EL (cell line): Measurements from ENCODE around the gene TOMM40L.
A peak's percentile ranks its signal among the peaks of the same experiment; 100 is the strongest.

ENCODE experiments used
- DNase-seq: peaks from one replicate; pipeline ENCODE4 v3.0.0-alpha.2; 2016

Gene TOMM40L

DNA sequence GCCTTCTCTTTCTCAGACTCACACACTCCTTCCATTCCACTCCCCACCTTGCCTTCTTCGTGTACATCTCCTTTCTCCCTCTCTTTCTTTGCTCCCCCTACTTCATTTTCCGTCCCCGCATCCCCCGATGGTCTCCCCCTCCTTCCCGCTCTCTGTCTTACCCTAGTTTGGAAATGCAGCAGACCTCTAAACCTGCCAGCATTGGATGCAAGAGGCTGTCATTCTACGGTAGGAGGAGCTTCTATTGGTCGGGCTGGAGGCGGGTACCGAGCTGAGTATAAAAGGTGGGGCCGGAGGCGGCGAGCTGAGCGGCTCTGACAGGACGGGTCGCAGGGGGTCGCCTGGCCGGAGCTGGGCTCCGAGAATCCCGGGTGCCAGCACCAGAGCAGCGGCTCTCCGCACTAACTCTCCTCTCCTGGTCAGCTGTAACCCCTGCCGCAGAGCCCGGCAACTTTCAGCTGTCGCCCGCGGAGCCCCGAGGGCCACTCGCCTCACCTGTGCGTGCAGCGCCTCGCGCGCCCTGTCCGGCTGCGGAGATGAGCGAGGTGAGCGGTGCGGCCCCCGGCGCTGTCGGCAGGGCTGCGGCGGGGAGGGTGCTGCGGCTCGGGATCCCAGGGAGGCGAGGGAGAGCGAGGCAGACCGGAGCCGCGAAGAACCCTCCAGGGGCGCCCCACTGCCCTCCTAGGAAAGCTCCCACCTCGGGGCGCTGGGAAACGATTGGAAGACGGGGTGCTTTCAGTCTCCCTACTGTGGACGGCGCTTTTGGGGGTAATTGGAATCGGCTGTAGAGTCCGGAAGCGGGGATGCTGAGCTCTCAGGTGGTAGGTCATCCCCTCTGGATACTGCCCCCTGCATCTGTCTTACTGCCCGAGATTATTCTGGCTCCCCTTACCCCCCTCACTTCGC, 32.8 kb downstream of the TOMM40L start, which contains the start of gene PCP4L1:
Gene PCP4L1, plus strand, starts transcription at position 307 of the 906 bp plus-strand sequence. Its CDS starts 230 bp downstream, at position 537.
- DNase-seq: peak; percentile 68

GRCh38 chr1:161259345-161259702, 33.5 kb downstream of the TOMM40L start:
- no peak for DNase-seq

DNA sequence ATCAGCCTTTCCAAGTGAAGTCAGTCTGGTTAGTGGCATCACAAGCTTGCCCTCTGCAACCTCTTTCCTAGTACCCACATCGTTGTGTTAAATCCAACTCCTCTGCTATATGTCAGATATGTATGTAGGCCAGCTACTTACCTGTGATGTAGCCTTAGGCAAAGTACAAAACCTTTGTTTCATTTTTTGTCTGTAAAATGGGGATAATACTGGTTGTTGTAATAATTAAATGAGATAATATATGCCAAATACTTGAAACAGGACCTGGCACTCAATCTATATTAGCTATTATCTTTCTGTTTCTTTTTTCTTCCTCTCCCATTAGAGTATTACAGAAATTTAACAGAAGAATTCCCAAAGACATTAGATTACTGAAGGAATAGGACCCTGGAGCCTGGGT, 33.9 kb downstream of the TOMM40L start:
- no peak for DNase-seq

- no peak for DNase-seq
Observed at GRCh38 chr1:161260376-161261260, 34.8 kb downstream of the TOMM40L start.

GRCh38 chr1:161261261-161262235, 35.7 kb downstream of the TOMM40L start:
- DNase-seq: no peak

GRCh38 chr1:161265305-161265704, 39.4 kb downstream of the TOMM40L start:
- no peak for DNase-seq

GRCh38 chr1:161266202-161266601, 40.3 kb downstream of the TOMM40L start:
- DNase-seq: peak; percentile 50

DNA sequence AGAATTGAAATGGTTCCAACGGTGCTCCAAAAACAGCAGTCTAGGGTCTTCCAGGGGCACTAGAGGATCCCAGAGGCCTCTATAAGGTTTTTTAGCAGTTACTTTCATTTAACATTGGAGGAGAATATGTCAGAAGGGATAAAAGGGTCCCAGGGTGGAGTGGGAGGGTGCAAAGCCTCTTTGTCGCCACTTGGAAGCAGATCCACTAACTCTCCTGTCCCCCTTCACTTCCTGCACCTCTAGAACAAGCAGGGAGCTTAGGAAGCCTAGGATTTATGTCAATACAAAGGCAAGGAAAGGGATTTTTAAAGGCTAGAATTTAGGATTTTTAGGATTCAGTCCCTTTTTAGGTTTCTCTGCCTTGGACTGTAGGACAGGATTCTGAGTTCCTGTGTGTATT, 41.0 kb downstream of the TOMM40L start:
- no peak for DNase-seq

DNA sequence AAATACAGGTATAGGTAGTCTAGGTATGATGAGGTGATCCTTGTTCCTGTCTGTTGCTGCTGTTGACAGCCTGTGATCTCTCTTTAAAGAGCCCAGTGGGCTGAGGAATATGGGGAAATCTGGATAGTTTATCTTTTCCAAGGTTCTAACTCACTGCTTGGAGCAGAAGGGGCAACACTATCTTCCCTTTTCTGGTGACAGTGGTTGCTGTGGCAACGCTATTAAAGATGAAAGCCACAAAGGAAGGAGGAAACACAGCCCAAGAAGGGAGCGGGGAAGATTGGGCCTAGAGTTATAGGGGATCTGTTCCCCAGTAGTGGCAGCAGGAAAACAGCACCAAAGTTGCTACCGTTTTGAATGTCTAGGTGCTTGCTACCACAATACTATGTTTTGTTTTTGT, 41.5 kb downstream of the TOMM40L start:
- DNase-seq: no peak

GRCh38 chr1:161273402-161273801, 47.5 kb downstream of the TOMM40L start:
- DNase-seq: no peak

GRCh38 chr1:161274874-161275273, 49.0 kb downstream of the TOMM40L start:
- no peak for DNase-seq
